HEK293 (cell line): ENCODE measurements around the gene MVB12B.

Experiments used
- CTCF ChIA-PET: fragments of 350-600 bp; formaldehyde crosslinking; extraction: SDS; loops from one replicate; lab custom pipeline; 2021; ENCODE audit warnings: antibody characterized with exemption; lab: Yijun Ruan, JAX
- POLR2A ChIA-PET: fragments of 300-600 bp; formaldehyde crosslinking; extraction: SDS; loops from one replicate; lab custom pipeline; 2020; ENCODE audit warnings: antibody characterized with exemption, inconsistent platforms; lab: Yijun Ruan, JAX
- H3K27ac ChIP-seq: fragments of 200-500 bp; sonication (Bioruptor generic); 2 replicates; pipeline ENCODE4 v1.5.1; 2014; ENCODE audit warnings: low read depth, low read length, control low read depth, inconsistent platforms; ENCODE audit errors: extremely low read depth
- H3K36me3 ChIP-seq, 2 experiments: fragments of 200-500 bp in 1 of 2; sonication (Bioruptor generic) in 1 of 2; 1 replicate in 1 of 2; 2 replicates in 1 of 2; pipeline ENCODE4 v1.5.1; 2014 to 2017; ENCODE audit warnings: inconsistent platforms in 2 of 2, low read length in 2 of 2; ENCODE audit not compliant: control insufficient read depth in 2 of 2, insufficient read depth in 1 of 2
- H3K4me1 ChIP-seq: fragments of 200-500 bp; sonication (Bioruptor generic); 2 replicates; pipeline ENCODE4 v1.5.1; 2014; ENCODE audit warnings: mild to moderate bottlenecking, low read length, inconsistent platforms; ENCODE audit not compliant: control insufficient read depth, insufficient read depth
- H3K4me3 ChIP-seq: 2 replicates; pipeline ENCODE4 v1.5.1; 2011; ENCODE audit warnings: low read depth, mild to moderate bottlenecking, control low read depth, low read length, moderate library complexity
- H3K9me3 ChIP-seq: fragments of 200-500 bp; sonication (Bioruptor generic); 2 replicates; pipeline ENCODE4 v1.5.1; 2014; ENCODE audit warnings: low read depth, low read length, inconsistent platforms; ENCODE audit not compliant: control insufficient read depth, insufficient read depth
- WT1 ChIP-seq: fragments of 450-650 bp; formaldehyde crosslinking; IDR thresholded peaks from 2 replicates; pipeline ENCODE4 v1.5.1; 2016; ENCODE audit warnings: missing biosample characterization, missing genetic modification characterization
- ZBTB11 ChIP-seq: fragments of 450-650 bp; formaldehyde crosslinking; conservative IDR thresholded peaks from 2 replicates; pipeline ENCODE4 v1.5.1; 2016; ENCODE audit warnings: low read depth, missing biosample characterization, missing genetic modification characterization
- ZNF394 ChIP-seq: fragments of 450-650 bp; formaldehyde crosslinking; IDR thresholded peaks from 2 replicates; pipeline ENCODE4 v1.5.1; 2016; ENCODE audit warnings: missing biosample characterization, missing genetic modification characterization, mild to moderate bottlenecking, moderate library complexity, borderline replicate concordance
- ZNF426 ChIP-seq: fragments of 450-650 bp; formaldehyde crosslinking; IDR thresholded peaks from 2 replicates; pipeline ENCODE4 v1.5.1; 2017; ENCODE audit warnings: missing biosample characterization, missing genetic modification characterization, mild to moderate bottlenecking, inconsistent platforms, moderate library complexity
- ZNF433 ChIP-seq: fragments of 450-650 bp; formaldehyde crosslinking; IDR thresholded peaks from 2 replicates; pipeline ENCODE4 v1.5.1; 2016; ENCODE audit warnings: missing biosample characterization, missing genetic modification characterization, low read depth
- ZNF501 ChIP-seq: fragments of 450-650 bp; formaldehyde crosslinking; IDR thresholded peaks from 2 replicates; pipeline ENCODE4 v1.5.1; 2016; ENCODE audit warnings: missing biosample characterization, missing genetic modification characterization
- ZNF518A ChIP-seq: fragments of 450-650 bp; formaldehyde crosslinking; conservative IDR thresholded peaks from 2 replicates; pipeline ENCODE4 v1.5.1; 2016; ENCODE audit warnings: low read depth, missing biosample characterization, missing genetic modification characterization
- ZNF623 ChIP-seq: fragments of 450-650 bp; formaldehyde crosslinking; IDR thresholded peaks from 2 replicates; pipeline ENCODE4 v1.5.1; 2016; ENCODE audit warnings: missing biosample characterization, missing genetic modification characterization
- ZNF629 ChIP-seq: fragments of 450-650 bp; formaldehyde crosslinking; IDR thresholded peaks from 2 replicates; pipeline ENCODE4 v1.5.1; 2017; ENCODE audit warnings: missing biosample characterization, missing genetic modification characterization
- ZNF76 ChIP-seq: fragments of 450-650 bp; formaldehyde crosslinking; IDR thresholded peaks from 2 replicates; pipeline ENCODE4; 2016; ENCODE audit warnings: low read depth, missing biosample characterization, missing genetic modification characterization, borderline replicate concordance

The MVB12B gene

GRCh38 chr9:126320158-126320922 lies 6.3 kb upstream of the MVB12B start (continued):
- TF ChIP-seq ZNF518A (tag by site-specific recombination) = no peak

GRCh38 chr9:126321742-126322141 lies 4.9 kb upstream of the MVB12B start:
- H3K36me3 ChIP-seq = no peaks in the 10 kb centered on the region
- ChIA-PET POLR2A (no interaction called here), CTCF (interaction anchor here (1.3 to 1.5 kb wide), 2 partner anchors 19 to 77 kb away, joined by 6 to 8 read pairs; no protein-coding TSS in a partner anchor)
- H3K4me3 ChIP-seq = no peak overlapping the region
- peaks cover 3% of the 10 kb centered on the region; the same call in 1 of the 2 replicates for H3K4me1 ChIP-seq
- TF ChIP-seq WT1 (no peak), ZNF501 (tag by site-specific recombination) (no peak), ZNF433 (tag by site-specific recombination) (peak; percentile 54), ZNF76 (no peak), ZBTB11 (peak; percentile 35; the same call in 1 of the 2 replicates), ZNF629 (0 out of 2 replicates have a peak, but pooled peaks have one; percentile 21), ZNF518A (tag by site-specific recombination) (0 out of 2 replicates have a peak, but pooled peaks have one; percentile 49), ZNF426 (tag by site-specific recombination) (peak; percentile 38), ZNF394 (tag by site-specific recombination) (peak; percentile 65; the same call in 1 of the 2 replicates), ZNF623 (tag by site-specific recombination) (peak; percentile 34)
- no peaks in the 10 kb centered on the region; the same call in 1 of the 2 replicates for H3K9me3 ChIP-seq
- no peak overlapping the region for H3K27ac ChIP-seq
